Kidney glomerular epithelial cell (primary cell): Measurements from ENCODE around the gene TMEM181.
"Not testable (repeated sequence)": the region's sequence is repeated elsewhere in the genome, so short reads cannot be mapped to it uniquely, and the experiment has no call there.

Experiments used
- DNase-seq: peaks from one replicate; lab custom pipeline; 2025; lab: John Stamatoyannopoulos, UW

TMEM181 gene

DNA sequence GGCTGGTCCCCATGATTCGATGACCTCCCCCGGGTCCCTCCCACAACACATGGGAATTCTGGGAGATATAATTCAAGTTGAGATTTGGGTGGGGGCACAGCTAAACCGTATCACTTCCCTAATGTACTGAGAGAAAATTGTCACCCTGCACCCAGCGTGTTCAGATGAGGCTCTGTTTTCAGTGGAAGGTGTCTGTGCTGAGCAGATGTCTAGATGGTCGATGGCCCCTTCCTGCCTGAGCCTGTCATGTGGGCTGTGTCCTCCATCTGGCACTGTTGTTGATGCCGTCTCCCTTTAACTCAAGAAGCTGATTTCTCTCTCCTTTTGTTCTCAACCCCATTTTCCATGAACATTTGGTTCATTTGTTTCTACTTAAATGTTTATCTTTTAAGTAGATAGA lies 37.0 kb downstream of the TMEM181 start:
- DNase-seq = no peak

DNA sequence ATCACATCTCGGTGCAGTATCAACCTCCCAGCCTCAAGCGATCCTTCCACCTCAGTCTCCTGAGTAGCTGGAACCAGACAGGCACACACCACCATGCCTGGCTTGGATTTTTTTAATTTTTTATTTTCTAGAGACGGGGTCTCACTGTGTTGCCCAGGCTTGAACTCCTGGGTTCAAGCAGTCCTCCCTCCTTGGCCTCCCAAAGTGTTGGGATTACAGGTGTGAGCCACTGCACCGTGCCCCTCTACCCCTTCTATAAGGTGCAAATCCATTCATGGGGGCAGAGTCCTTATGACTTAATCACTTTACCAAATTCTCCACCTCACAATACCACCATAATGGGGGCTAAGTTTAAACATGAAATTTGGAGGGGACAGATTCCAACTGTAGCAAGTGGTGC lies 37.7 kb downstream of the TMEM181 start:
- DNase-seq = no peak

DNA sequence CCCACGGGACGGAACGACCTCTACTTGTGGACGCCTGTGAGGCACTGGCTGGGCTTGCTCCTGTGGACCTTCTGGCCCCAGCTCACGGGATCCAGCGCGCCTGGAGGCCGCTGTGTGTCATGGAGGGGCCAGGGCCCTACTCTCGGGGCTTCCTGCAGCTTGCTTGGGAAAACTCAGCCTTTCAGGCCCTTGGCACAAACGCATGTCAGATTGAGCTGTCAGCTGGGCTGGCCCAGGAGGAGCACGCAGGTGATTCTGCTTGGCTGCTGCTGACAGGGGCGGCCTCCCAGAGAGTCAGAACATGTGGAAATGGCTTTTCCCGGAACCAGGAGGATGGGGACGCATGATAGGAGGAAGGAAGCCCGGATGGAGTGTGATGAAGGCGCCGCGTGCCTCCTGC lies 39.7 kb downstream of the TMEM181 start:
- no peak for DNase-seq

DNA sequence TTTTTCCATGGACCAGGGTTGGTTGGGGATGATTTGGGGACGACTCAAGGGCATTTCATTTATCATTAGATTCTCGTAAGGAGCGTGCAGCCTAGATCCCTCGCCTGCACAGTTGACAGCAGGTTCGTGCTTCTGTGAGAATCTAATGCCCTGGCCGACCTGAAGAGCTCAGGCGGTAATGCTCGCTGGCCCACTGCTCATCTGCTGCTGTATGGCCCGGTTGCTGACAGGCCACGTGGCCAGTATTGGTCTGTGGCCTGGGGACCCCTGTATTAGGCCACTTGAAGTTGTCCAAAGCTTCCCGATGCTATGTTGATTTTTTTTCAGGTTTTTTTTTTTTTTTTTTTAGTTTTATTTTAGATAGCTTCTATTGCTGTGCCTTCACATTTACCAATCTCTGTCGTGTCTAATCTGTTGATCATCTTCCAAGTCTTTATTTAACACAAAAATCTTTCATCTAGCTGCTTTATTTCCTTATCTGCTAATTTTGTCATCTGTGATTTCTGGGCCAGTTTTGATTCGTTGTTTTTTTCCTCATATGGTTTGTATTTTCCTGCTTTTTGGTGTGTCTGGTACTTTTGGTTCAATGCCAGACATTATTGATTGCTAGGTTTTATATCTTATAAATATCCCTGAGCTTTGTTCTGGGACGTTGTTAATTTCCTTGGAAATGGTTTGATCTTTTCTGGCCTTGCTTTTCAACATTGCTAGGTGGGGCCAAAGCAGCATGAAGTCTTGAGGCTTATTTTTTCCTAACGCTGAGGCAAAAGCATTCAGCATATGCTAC lies 43.6 kb downstream of the TMEM181 start:
- no peak for DNase-seq

DNA sequence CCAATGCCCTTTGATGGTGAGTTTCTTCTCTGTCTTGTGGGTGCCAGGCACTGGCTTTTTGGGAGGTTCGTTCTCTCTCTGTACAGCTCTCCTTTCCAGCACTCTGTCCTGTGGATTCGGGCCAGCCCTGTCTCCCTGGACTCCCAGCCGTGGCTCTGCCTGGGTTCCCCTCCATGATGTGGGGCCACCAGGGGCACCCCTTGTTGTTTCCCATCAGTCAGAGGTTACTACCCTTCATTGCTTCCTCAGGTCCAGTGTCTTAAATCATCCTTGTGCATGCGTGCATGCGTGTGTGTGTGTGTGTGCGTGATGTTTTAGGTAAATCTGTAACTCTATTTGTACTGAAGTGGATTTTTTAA lies 44.1 kb downstream of the TMEM181 start:
- DNase-seq = no peak

DNA sequence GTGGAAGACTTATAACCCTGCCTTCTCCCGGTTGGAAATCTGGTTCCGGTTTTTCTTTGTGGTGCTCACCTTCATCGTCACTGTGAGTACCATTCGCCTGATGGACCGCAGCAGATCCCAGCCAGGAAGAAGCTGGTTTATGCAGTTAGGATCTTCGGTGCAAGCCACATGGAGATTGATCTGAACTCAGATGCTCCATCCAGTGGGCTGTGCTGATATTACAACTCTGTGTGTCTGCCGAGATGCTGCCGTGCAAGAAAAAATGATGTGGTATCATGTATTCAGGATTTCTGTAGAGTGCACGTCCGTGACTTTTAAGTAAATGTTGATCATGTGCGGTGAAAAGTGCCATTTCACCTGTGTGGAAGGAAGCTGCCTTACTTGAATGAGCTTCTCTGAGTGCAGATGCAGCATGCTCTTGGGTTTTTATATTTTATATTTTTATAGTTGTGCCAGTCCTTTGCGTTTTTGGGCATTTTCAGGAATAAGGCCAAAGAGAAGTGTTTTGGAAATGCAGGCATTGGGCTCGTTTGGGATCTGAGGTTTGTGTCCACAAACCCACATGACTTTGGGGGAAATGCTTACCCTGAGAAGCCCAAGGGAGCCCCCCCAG lies 45.5 kb downstream of the TMEM181 start:
- DNase-seq = peak; percentile 84

DNA sequence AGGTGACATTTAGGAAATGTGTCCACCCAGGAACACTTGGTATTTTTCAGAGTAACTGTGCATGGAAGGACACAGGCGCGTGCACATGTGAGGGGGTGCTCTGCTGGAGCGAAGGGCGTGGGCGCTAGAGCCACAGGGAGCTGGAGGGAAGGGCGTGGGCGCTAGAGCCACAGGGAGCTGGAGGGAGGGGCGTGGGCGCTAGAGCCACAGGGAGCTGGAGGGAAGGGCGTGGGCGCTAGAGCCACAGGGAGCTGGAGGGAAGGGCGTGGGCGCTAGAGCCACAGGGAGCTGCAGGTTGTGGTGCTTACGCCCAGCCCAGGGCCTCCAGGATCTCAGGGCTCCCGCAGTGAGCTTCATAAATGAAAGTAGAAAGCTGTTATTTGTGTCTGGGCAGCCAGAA lies 46.1 kb downstream of the TMEM181 start:
- DNase-seq = not testable (repeated sequence)

DNA sequence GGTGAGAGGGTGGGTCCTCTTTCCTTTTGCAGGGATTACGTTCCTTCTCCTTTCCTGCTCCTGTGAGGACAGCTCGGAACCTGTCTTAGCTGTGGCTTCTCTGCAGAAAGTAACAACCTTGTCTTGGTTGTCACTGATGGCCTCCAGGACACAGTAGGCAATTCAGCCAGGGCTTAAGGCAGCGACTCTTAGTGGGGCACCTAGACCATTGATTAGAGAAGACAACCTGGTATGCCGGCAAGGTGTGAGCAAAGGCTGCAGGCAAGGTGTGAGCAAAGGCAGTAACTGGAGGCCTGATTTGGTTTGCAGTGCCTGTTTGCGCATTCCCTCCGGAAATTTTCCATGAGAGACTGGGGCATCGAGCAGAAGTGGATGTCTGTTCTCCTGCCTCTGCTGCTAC lies 47.0 kb downstream of the TMEM181 start:
- DNase-seq = no peak

DNA sequence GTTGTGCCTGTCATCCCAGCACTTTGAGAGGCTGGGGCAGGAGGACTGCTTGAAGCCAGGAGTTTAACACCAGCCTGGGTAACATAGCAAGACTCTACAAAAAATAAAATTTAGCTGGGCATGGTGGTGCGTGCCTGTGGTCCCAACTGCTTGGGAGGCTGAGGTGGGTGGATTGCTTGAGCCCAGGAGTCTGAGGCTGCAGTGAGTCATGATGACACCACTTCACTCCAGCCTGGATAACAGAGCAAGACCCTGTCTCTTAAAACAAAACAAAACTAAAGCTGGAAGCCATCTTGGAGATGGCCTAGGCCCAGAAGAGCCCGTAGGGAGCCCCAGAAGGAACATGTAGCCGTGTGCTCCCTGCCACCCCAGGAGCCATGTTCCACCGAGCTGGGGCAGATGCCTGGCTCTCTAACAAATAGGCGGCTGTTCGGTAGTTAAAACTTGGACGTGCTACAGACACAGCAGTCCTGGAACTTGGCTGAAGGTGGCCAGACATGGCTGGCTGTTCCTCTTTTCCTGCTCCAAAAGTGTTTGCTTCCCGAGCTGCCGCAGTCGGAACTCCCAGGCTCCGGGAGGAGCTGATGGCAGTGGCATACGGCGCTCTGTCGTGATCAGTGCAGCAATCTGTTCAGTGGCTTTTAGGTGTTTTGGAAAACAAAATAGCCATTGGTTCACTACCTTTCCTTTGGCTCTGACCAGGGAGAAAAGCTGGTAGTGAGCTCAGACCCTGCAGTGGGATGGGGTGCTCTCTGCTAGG lies 47.7 kb downstream of the TMEM181 start:
- DNase-seq = no peak

DNA sequence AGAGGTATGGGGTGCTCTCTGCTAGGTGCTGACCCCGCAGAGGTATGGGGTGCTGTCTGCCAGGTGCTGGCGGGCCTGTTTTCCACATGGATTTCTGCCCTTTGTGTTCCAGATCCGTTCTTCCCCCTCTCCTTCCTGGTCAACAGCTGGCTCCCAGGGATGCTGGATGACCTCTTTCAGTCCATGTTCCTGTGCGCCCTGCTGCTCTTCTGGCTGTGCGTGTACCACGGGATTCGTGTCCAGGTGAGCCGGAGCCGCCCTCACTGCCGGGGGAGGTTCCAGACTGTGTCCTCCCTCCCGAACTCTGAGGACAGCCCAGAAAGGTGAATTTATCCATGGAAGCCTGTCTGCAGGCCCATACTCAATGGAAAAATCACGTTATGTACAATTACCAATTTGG lies 48.3 kb downstream of the TMEM181 start:
- DNase-seq = no peak

DNA sequence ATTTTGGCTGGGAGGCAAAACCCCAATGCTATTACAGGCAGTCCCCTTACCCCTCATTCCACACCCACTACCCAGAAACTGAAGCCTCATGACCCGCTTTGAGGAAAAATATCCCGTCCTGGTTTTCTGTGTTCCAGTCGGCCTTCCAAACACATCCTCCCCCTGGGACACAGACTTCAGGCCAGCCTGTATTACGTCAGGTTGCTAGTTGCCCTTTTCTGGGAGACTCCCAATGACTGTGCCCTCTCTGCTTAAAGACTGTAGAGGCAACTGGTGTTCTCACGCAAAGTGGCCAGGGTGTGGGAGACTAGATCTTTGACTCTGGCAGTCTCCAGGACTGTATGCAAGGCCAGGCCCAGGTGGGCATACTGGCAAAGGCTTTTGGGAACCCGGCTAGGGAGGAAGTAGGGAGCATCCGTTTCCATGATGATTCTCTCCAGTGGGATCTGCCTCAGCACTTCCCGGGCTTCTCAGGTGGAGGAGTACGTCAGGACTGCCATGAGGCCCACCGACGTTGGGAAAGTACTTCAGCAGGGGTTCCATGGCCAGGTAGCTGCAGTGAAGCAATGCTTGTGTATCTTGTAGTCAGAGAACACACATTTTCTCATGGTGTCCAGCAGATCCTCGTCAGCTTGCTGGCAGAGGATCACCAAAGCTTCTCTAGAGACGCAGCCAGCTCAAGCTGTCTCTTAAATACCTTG lies 49.7 kb downstream of the TMEM181 start:
- DNase-seq = no peak

DNA sequence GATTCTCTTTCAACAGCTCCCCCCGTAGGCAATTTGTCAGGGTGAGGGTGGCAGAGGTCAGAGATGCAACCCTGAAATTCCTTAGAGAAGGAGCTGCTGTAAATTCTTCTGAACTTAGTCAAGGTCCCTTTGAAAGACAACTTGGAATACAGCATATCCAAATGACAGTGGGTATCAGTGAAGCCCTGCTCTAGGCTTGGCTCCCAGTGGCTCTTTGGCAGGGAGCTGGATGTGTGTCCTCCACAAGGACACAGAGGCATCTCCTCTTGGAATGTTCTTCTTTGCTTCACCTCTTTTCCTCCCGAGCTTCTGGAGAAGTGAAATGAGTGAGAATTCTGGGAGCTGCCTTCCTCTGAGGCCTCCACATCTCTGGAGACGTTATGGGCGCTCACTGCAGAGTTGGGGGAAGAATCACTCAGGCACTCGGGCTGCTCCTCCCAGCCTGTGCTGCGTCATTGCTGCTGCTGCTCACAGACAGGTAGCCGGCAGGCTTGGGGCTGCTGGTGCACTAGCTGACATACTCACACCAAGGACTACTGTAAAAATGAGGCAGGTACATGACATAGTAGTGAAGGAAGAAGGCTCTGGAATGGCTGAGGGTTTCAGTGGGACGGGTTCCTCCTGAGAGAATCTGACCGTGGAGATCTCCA lies 50.6 kb downstream of the TMEM181 start:
- DNase-seq = no peak

DNA sequence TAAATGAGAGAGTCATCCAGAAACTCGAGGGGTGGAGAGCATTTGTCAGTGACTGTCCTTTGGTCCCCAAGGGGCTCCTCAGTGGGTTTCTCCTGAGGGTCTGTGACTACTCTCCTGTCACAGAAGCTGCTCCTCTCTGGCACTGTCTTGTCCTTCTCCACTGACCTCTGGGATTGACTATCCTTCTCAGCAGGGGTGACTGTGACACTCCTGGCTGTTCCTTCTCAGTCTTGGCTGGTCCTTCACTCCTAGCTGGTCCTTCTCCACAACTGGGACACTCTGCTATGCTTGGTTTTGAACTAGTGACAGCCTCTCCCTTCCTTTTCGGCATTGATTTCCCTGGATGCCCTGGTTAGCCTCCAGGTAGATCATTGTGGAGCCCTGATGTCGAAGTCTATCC lies 51.1 kb downstream of the TMEM181 start:
- no peak for DNase-seq

DNA sequence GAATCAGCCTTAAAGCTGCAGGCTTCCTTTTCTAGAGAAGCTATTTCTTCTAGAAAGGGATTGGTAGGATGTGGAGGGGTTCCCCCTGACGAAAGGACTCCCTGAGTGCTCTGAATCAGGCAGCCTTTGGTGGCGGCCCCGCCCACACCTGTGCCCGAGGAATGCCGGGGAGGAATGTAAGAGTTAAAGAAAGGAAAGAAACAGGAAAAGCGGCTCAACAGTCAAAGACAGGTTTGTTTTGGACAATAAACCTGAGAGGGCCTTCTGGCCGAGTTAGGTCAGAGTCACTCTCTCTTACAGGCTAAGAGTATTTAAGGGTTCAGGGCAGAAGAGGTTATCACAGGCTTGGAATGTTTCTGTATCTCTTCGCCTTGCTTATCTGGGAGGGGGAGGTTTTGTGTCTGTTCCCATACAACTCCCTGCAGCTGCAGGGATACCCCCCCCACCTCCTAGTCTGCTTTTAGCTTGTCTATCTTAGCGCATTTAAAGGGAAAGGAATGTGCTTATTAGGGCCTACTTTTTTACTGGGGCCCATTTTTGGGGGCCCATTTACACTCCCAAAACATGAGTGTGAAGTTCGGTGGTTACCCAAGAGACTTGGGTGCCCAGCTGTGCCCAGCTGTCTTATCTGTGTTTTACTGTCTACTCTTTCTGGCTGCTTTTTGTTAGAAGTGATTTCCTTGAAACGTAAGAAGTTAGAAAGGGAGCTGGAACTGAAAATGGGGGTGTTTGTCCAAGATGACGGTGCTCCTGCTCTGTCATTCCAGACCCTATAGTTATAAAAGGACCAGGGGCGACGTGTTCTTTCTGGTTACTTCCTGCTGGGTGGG lies 51.9 kb downstream of the TMEM181 start:
- no peak for DNase-seq

DNA sequence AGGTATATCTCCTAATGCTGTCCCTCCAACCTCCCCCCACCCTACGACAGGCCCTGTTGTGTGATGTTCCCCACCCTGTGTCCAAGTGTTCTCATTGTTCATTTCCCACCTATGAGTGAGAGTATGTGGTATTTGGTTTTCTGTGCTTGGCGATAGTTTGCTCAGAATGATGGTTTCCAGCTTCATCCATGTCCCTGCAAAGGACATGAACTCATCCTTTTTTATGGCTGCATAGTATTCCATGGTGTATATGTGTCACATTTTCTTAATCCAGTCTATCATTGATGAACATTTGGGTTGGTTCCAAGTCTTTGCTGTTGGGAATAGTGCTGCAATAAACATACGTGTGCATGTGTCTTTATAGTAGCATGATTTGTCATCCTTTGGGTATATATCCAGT lies 54.7 kb downstream of the TMEM181 start:
- DNase-seq = not testable (repeated sequence)

DNA sequence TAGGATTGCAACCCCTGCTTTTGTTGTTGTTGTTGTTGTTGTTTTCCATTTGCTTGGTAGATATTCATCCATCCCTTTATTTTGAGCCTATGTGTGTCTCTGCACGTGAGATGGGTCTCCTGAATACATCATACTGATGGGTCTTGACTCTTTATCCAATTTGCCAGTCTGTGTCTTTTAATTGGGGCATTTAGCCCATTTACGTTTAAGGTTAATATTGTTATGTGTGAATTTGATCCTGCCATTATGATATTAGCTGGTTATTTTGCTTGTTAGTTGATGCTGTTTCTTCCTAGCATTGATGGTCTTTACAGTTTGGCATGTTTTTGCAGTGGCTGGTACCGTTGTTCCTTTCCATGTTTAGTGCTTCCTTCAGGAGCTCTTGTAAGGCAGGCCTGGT lies 58.4 kb downstream of the TMEM181 start:
- DNase-seq = not testable (repeated sequence)

DNA sequence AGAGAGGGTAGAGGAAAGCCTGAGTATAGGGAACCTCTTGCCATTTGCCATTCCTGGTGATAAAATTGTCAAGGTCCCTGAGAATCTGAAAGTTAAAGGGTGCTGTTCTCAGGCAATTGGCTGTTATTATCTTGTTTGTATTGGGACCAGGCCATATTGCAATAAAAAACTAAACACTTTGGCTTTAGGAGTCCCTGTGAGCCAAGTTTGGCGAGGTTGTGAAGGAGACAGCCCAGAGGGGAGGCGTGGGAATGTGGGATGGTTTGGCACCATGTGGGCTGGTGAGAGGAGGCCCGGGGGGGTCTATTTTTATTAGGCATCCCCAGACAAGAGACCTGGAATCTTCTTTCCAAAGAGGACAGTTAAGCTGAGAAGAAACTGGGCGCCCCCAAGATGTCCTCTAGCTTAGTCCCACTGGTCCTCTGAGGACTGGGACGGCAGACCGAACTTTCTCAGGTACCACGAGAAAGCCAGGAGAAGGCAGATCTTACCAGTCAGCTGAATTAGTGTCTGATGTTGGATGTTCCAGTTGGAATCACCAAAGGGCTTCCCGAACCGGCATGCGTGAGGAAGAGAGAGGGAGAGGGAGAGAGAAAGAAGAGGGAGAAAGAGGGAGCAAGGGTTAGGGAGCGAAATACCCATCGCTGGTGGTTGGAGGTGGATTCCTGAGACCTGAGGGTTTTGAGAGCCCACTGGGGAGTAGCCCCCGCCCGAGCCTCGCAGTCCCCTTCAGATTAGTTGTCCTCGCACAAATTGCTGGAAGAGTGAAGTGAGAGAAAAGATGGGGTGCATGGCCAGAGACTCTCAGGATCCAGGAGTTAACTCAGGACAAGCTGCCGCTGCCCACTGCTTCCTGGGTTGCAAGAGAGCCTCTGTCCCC lies 60.3 kb downstream of the TMEM181 start:
- no peak for DNase-seq

DNA sequence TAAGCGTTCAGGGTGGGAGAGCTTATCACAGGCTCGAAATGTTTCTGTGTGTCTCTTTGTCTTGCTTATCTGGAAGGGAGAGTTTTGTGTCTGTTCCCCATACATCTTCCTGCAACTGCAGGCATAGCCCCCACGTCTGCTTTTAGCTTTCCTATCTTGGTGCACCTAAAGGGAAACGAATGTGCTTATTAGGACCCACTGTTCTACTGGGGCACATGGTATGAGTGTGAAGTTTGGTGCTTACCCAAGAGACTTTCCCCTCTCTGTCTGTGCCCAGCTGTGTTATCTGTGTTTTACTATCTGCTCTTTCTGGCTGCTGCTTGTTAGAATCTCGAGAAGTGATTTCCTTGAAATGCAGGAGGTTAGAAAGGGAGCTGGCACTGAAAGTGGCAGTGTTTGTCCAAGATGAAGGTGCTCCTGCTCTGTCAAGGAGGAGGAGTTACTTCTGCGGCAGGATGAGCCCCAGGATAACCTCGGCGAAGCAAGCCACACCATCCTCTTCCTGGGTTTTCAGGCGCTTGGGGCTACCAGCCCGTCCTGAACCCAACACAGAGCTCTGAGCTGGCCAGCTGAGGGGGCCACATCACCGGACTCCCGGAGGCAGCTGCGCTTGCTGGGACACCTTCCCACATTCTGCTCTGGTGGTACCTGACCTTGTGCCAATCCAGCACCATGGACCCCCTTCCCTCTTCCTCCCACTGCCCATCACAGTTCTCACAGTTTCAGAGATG lies 61.2 kb downstream of the TMEM181 start:
- no peak for DNase-seq
